ENCODE measurements around the gene KYNU. TPM values are rescaled to one million over a fixed set of nuclear protein-coding genes. Genes with fewer than 3 reads are reported as not detected.

The KYNU gene
- total RNA-seq, 4 donors from 2014 or later, result 0.63 to 8.7 (median 4.2) TPM

- no peak for DNase-seq (ENCODE audit: low spot score in 2 of 2)
- no peak overlapping the region for H3K27ac ChIP-seq
- H3K4me3 ChIP-seq, result no peak overlapping the region
- H3K9me3 ChIP-seq, result no peaks in the 10 kb centered on the region
- WGBS, 2 donors, result 72 to 74% methylated on average over 4 of the region's 4 CpGs
- no peak for TF ChIP-seq POLR2A (IDR thresholded peaks at IDR 0.05)
- TF ChIP-seq CTCF (IDR thresholded peaks at IDR 0.05), result no peak
- TF ChIP-seq EP300 (IDR thresholded peaks at IDR 0.05), result no peak
- H3K27me3 ChIP-seq, result no peaks in the 10 kb centered on the region
- H3K36me3 ChIP-seq, result no peaks in the 10 kb centered on the region
- no peaks in the 10 kb centered on the region for H3K4me1 ChIP-seq
These were observed 37.2 kb downstream of the KYNU start for GRCh38 chr2:142914507-142915313.

- 63 to 87% methylated on average over 1 of the region's 1 CpG for WGBS, 2 donors
- H3K27ac ChIP-seq, result no peak overlapping the region
- TF ChIP-seq CTCF (IDR thresholded peaks at IDR 0.05) (no peak), POLR2A (IDR thresholded peaks at IDR 0.05) (no peak), EP300 (IDR thresholded peaks at IDR 0.05) (no peak)
These were observed 38.0 kb downstream of the KYNU start for GRCh38 chr2:142915502-142915901.

GRCh38 chr2:142918624-142919023, 41.2 kb downstream of the KYNU start:
- H3K27me3 ChIP-seq, result no peaks in the 10 kb centered on the region

More at GRCh38 chr2:142915502-142915901, 38.0 kb downstream of the KYNU start:
- Histone ChIP-seq H3K4me1 (no peaks in the 10 kb centered on the region), H3K27me3 (no peaks in the 10 kb centered on the region), H3K36me3 (no peaks in the 10 kb centered on the region), H3K4me3 (no peak overlapping the region), H3K9me3 (no peaks in the 10 kb centered on the region)
- no peak for DNase-seq (ENCODE audit: low spot score in 2 of 2)

GRCh38 chr2:142920571-142920970, 43.1 kb downstream of the KYNU start:
- no peaks in the 10 kb centered on the region for H3K9me3 ChIP-seq
- no peak for DNase-seq (ENCODE audit: low spot score in 2 of 2)
- no peak overlapping the region for H3K4me3 ChIP-seq
- no peaks in the 10 kb centered on the region for H3K4me1 ChIP-seq
- H3K27me3 ChIP-seq, result no peaks in the 10 kb centered on the region
- H3K27ac ChIP-seq, result no peak overlapping the region
- WGBS, 2 donors, result 67 to 80% methylated on average over 3 of the region's 3 CpGs
- TF ChIP-seq POLR2A (IDR thresholded peaks at IDR 0.05) (no peak), CTCF (IDR thresholded peaks at IDR 0.05) (no peak), EP300 (IDR thresholded peaks at IDR 0.05) (no peak)
- H3K36me3 ChIP-seq, result no peaks in the 10 kb centered on the region

More at GRCh38 chr2:142918624-142919023, 41.2 kb downstream of the KYNU start:
- no peaks in the 10 kb centered on the region for H3K4me1 ChIP-seq
- no peak for TF ChIP-seq POLR2A (IDR thresholded peaks at IDR 0.05)
- no peak for TF ChIP-seq EP300 (IDR thresholded peaks at IDR 0.05)
- TF ChIP-seq CTCF (IDR thresholded peaks at IDR 0.05), result no peak
- DNase-seq (ENCODE audit: low spot score in 2 of 2), result no peak
- H3K4me3 ChIP-seq, result no peak overlapping the region
- no peaks in the 10 kb centered on the region for H3K9me3 ChIP-seq
- H3K36me3 ChIP-seq, result no peaks in the 10 kb centered on the region
- H3K27ac ChIP-seq, result no peak overlapping the region

GRCh38 chr2:142926445-142926844, 49.0 kb downstream of the KYNU start:
- Histone ChIP-seq H3K36me3 (no peaks in the 10 kb centered on the region), H3K4me1 (no peaks in the 10 kb centered on the region), H3K27me3 (no peaks in the 10 kb centered on the region), H3K27ac (no peak overlapping the region), H3K9me3 (no peaks in the 10 kb centered on the region), H3K4me3 (no peak overlapping the region)
- WGBS, 2 donors, result 83 to 89% methylated on average over 4 of the region's 4 CpGs
- DNase-seq (ENCODE audit: low spot score in 2 of 2), result no peak
- TF ChIP-seq CTCF (IDR thresholded peaks at IDR 0.05), result no peak
- TF ChIP-seq POLR2A (IDR thresholded peaks at IDR 0.05), result no peak
- TF ChIP-seq EP300 (IDR thresholded peaks at IDR 0.05), result no peak

Data from tibial nerve (tissue), 4 donors.